Globus pallidus (tissue), 1 donor: ENCODE data around the gene OTUD5.
"Not testable (repeated sequence)": the region's sequence is repeated elsewhere in the genome, so short reads cannot be mapped to it uniquely, and the experiment has no call there.

Experiments
- DNase-seq: peaks from one replicate; pipeline ENCODE4 v3.0.0-alpha.2; 2015; ENCODE audit warnings: low spot score

The OTUD5 gene

GRCh38 chrX:48957477-48957826 lies at the start of gene OTUD5:
OTUD5 (minus strand) TSS chrX:48957607; CDS start chrX:48957570, 37 bp downstream.
- no peak for DNase-seq

- no peak for DNase-seq
Observed at GRCh38 chrX:49003696-49004095, 46.3 kb upstream of the OTUD5 start.

GRCh38 chrX:49002091-49002935 lies 44.9 kb upstream of the OTUD5 start, which contains the start of gene GRIPAP1:
GRIPAP1 (minus strand) TSS chrX:49002264; CDS start chrX:49002229, 35 bp downstream.
- peak; percentile 76 for DNase-seq

- DNase-seq: peak; percentile 13
Observed at GRCh38 chrX:49001521-49002090, 44.2 kb upstream of the OTUD5 start.

- no peak for DNase-seq
Observed at GRCh38 chrX:49000636-49001035, 43.2 kb upstream of the OTUD5 start.

- no peak for DNase-seq
Observed at GRCh38 chrX:48999030-48999429, 41.6 kb upstream of the OTUD5 start.

- no peak for DNase-seq
Observed at GRCh38 chrX:48998391-48998790, 41.0 kb upstream of the OTUD5 start.

- no peak for DNase-seq
Observed at GRCh38 chrX:48997865-48998264, 40.5 kb upstream of the OTUD5 start.

- no peak for DNase-seq
Observed at GRCh38 chrX:48997455-48997854, 40.0 kb upstream of the OTUD5 start.

GRCh38 chrX:48996969-48997368 lies 39.6 kb upstream of the OTUD5 start:
- DNase-seq: no peak

- no peak for DNase-seq
Observed at GRCh38 chrX:48992341-48992740, 34.9 kb upstream of the OTUD5 start.

GRCh38 chrX:48989483-48989882 lies 32.1 kb upstream of the OTUD5 start:
- no peak for DNase-seq

- no peak for DNase-seq
Observed at GRCh38 chrX:48983896-48984295, 26.5 kb upstream of the OTUD5 start.

GRCh38 chrX:48983081-48983480 lies 25.7 kb upstream of the OTUD5 start:
- DNase-seq: no peak

- no peak for DNase-seq
Observed at GRCh38 chrX:48981178-48981577, 23.8 kb upstream of the OTUD5 start.

GRCh38 chrX:48980341-48980740 lies 22.9 kb upstream of the OTUD5 start:
- not testable (repeated sequence) for DNase-seq

GRCh38 chrX:48978226-48978625 lies 20.8 kb upstream of the OTUD5 start:
- no peak for DNase-seq

- no peak for DNase-seq
Observed at GRCh38 chrX:48976086-48976485, 18.7 kb upstream of the OTUD5 start.

- no peak for DNase-seq
Observed at GRCh38 chrX:48975541-48975940, 18.1 kb upstream of the OTUD5 start.

- no peak for DNase-seq
Observed at GRCh38 chrX:48975041-48975440, 17.6 kb upstream of the OTUD5 start.

- DNase-seq: no peak
Observed at GRCh38 chrX:48974574-48974973, 17.2 kb upstream of the OTUD5 start.

GRCh38 chrX:48974033-48974432 lies 16.6 kb upstream of the OTUD5 start:
- DNase-seq: no peak
